Spleen (tissue), 13 donors: ENCODE measurements around the gene CTXN1. TPM values are rescaled to one million over a fixed set of nuclear protein-coding genes. Genes with fewer than 3 reads are reported as not detected.

Source experiments
- DNase-seq: peaks from one replicate; pipeline ENCODE4 v3.0.0-alpha.2; 2020
- H3K27ac ChIP-seq, 8 donors: fragments of 200-600 bp; sonication (generic) in 7 of 8; 1 replicate in 4 of 8; 2 replicates in 4 of 8; pipeline versions ENCODE4 v1.5.0 to v1.8.0; 2016 to 2021; ENCODE audit warnings: inconsistent platforms in 4 of 8, mild to moderate bottlenecking in 4 of 8, moderate library complexity in 1 of 8
- H3K27me3 ChIP-seq, 7 donors: fragments of 200-600 bp; sonication (generic) in 6 of 7; replicated peaks in 1 of 7; 1 replicate in 4 of 7; 2 replicates in 3 of 7; pipeline versions ENCODE4 v1.5.0 to v1.8.0; 2016 to 2021; ENCODE audit warnings: inconsistent platforms in 3 of 7, mild to moderate bottlenecking in 1 of 7
- H3K36me3 ChIP-seq, 6 donors: fragments of 200-600 bp; sonication (generic) in 5 of 6; 1 replicate in 4 of 6; 2 replicates in 2 of 6; pipeline versions ENCODE4 v1.5.0 to v1.8.0; 2016 to 2021; ENCODE audit warnings: inconsistent platforms in 2 of 6
- H3K4me1 ChIP-seq, 6 donors: fragments of 200-600 bp; sonication (generic) in 5 of 6; 1 replicate in 3 of 6; 2 replicates in 3 of 6; pipeline versions ENCODE4 v1.5.0 to v1.8.0; 2016 to 2021; ENCODE audit warnings: inconsistent platforms in 3 of 6
- H3K4me3 ChIP-seq, 8 donors: fragments of 200-600 bp; sonication (generic) in 7 of 8; 1 replicate in 4 of 8; 2 replicates in 4 of 8; pipeline versions ENCODE4 v1.5.0 to v1.8.0; 2016 to 2021; ENCODE audit warnings: inconsistent platforms in 4 of 8, mild to moderate bottlenecking in 4 of 8, moderate library complexity in 2 of 8
- H3K9me3 ChIP-seq, 8 donors: fragments of 200-600 bp; sonication (generic) in 7 of 8; 1 replicate in 4 of 8; 2 replicates in 4 of 8; pipeline versions ENCODE4 v1.5.0 to v1.8.0; 2016 to 2021; ENCODE audit warnings: inconsistent platforms in 4 of 8
- POLR2A ChIP-seq, 3 donors: fragments of 450-650 bp; IDR thresholded peaks; one replicate each; pipeline ENCODE4 v1.5.1; 2017; ENCODE audit warnings: antibody characterized with exemption in 3 of 3, mild to moderate bottlenecking in 1 of 3
- POLR2AphosphoS5 ChIP-seq, 3 donors: sonication (generic); formaldehyde crosslinking; IDR thresholded peaks; one replicate each; pipeline ENCODE4 v1.5.1; 2017; ENCODE audit warnings: antibody characterized with exemption in 3 of 3
- WGBS, 5 donors: extraction: QIAGEN DNeasy Blood & Tissue Kit in 3 of 5; methylation state at CpG; one replicate each; pipeline versions ENCODE4 v1.1.5 to v1.1.7; 2013 to 2018; 5-methylcytosine and 5-hydroxymethylcytosine counted together
- intact Hi-C: fragments of 100-400 bp; cut with DNase I; formaldehyde crosslinking; loops from one replicate; pipeline ENCODE4 v1.15.0; 2023; ENCODE audit warnings: low total_unique reads
- long read RNA-seq, 2 donors: transcript quantifications; one replicate each; lab custom pipeline, GENCODE V29; 2026
- polyA plus RNA-seq, 3 donors: library from polyadenylated mRNA; stranded (reverse); fragments of 200-250 nt; gene quantifications; one replicate each; pipeline ENCODE4 v1.2.1, GENCODE V29; 2013
- total RNA-seq, 7 donors: library from RNA; depleted of rRNA in 3 of 7; stranded (reverse); fragments of >200 nt in 3 of 7; fragmentation: NEBNext Ultra II Directional in 4 of 7; extraction: Animal tissue kit (Norgen Biotek cat#: 25700) in 4 of 7; gene quantifications; one replicate each; pipeline versions ENCODE4 v1.1.0 to v1.2.1, GENCODE V29; 2016 to 2021
- TF ChIP-seq, protein P1 (sequence below), 11 experiments: fragments of 200-600 bp in 7 of 11; fragments of 450-650 bp in 4 of 11; sonication (generic) in 4 of 11; IDR thresholded peaks in 8 of 11; conservative IDR thresholded peaks in 3 of 11; 1 replicate in 7 of 11; 2 replicates in 4 of 11; pipeline versions ENCODE4 v1.4.0 to v1.8.0; 2016 to 2021; ENCODE audit warnings: antibody characterized with exemption in 11 of 11, inconsistent platforms in 4 of 11, mild to moderate bottlenecking in 1 of 11
- donor health status: healthy with polysubstance abuse.
- donor health status: DM: no; HTN: no; CAD: no; lungs with moderate emphysema.
- donor health status: DM: no; HTN: no; CAD: no.
- donor health status: Bipolar disorder and iron deficiency.
- donor health status: healthy.
- donor health status: DM: no; HTN: no; CAD: no.
- donor health status: DM: yes; HTN: yes; CAD: no.

The CTXN1 gene
- total RNA-seq, result 1 to 10 TPM; 1.2 to 4.4 (median 2.1) TPM
- polyA plus RNA-seq, result under 1 TPM; 0.11 to 0.96 (median 0.64) TPM
- long read RNA-seq, donor 1, partial matches to known transcripts, result 0 of 2 reads
- long read RNA-seq, donor 1, other reads (novel, unspliced or antisense), result 0 of 2 reads
- long read RNA-seq, donor 2, partial matches to known transcripts, result 0 of 2 reads
- long read RNA-seq, donor 2, other reads (novel, unspliced or antisense), result 0 of 2 reads

DNA sequence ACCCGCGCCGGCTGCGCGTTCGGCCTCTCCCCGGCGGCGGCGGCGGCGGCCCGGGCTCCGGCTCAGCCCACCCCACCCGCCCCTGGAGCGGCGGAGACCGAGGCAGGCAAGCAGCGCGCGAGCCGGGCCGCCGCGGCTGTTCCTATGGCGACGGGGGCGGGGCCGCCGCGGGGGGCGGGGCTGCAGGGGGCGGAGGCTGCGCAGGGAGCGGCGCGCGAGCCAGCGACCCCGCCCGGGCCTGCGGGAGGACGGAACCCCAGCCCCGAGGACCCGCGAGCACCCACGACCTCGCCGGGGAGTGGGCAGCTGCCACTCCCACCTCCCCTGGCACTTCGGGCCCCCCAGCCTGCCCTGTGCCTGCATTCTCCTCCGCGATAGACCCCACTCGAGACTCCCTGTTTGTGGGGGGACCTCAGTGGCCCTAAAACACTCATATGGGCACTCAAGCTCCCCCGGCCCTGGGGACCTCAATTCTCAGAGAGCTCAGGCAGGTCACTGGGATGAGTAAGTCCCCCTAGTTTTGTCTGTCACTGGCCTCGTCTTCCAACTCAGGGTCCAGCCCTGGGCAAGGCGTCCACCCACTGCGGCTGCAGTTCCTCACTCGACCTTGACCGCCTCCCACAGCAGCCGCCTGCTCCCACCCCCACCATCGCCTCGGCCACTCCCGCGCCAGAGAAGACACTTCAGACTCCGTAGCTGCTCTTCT lies at the start of gene CTXN1:
CTXN1 (minus strand) TSS at position 115 of the 706 bp plus-strand sequence. CDS start 597 bp downstream, outside the sequence.
- intact Hi-C loops, result no loop called here
- peaks cover 3 to 48% (median 19%) of the 10 kb centered on the region in 6 donors for H3K36me3 ChIP-seq
- TF ChIP-seq, protein P1, sequence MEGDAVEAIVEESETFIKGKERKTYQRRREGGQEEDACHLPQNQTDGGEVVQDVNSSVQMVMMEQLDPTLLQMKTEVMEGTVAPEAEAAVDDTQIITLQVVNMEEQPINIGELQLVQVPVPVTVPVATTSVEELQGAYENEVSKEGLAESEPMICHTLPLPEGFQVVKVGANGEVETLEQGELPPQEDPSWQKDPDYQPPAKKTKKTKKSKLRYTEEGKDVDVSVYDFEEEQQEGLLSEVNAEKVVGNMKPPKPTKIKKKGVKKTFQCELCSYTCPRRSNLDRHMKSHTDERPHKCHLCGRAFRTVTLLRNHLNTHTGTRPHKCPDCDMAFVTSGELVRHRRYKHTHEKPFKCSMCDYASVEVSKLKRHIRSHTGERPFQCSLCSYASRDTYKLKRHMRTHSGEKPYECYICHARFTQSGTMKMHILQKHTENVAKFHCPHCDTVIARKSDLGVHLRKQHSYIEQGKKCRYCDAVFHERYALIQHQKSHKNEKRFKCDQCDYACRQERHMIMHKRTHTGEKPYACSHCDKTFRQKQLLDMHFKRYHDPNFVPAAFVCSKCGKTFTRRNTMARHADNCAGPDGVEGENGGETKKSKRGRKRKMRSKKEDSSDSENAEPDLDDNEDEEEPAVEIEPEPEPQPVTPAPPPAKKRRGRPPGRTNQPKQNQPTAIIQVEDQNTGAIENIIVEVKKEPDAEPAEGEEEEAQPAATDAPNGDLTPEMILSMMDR (IDR thresholded peaks at IDR 0.05 in 8 of 11, conservative IDR thresholded peaks at IDR 0.05 in 3 of 11), result no peak
- TF ChIP-seq POLR2AphosphoS5 (IDR thresholded peaks at IDR 0.05) (peak in 2 of 3 donors; percentile 58 to 65), POLR2A (IDR thresholded peaks at IDR 0.05) (no peak)
- no peaks in the 10 kb centered on the region for H3K9me3 ChIP-seq
- peak; percentile 93 for DNase-seq
- peaks cover 21 to 93% (median 64%) of the 10 kb centered on the region in 6 donors for H3K4me1 ChIP-seq
- H3K27me3 ChIP-seq, result peaks cover 0 to 14% (median 0%) of the 10 kb centered on the region in 7 donors
- H3K4me3 ChIP-seq, result peak within 1 kb of the TSS; percentile 14 to 75 (median 43)
- H3K27ac ChIP-seq, result peak within 1 kb of the TSS in 5 of 8 donors; percentile 27 to 83 (median 48)
- WGBS, 5 donors, result 15 to 34% (median 26%) methylated on average over 30 to 65 of the region's 65 CpGs

DNA sequence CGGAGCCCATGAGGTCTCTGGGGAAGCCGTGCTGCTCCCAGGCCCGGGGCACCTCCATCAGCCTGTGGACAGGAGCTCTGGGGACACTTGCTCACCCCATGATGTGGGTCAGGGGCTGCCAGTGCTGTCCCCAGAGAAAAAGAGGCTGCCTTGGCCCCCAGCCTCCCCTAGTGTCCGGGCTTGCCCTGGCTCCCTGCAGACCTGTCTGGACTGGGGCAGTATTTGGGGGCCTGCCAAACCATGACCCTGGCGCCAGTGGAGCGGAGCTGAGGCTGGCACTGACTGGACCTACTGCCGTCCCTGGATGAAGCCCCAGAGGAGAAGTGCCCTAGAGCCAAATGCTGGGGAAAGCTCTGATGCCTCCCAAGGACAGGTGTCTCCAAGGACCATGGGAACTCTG lies 49.1 kb upstream of the CTXN1 start:
- Histone ChIP-seq H3K27me3 (no peaks in the 10 kb centered on the region), H3K4me3 (no peak overlapping the region), H3K4me1 (peaks cover 0 to 18% (median 9%) of the 10 kb centered on the region in 6 donors), H3K9me3 (no peaks in the 10 kb centered on the region), H3K27ac (no peak overlapping the region), H3K36me3 (peaks cover under 1 to 99% (median 75%) of the 10 kb centered on the region in 6 donors)
- TF ChIP-seq POLR2A (IDR thresholded peaks at IDR 0.05) (no peak), POLR2AphosphoS5 (IDR thresholded peaks at IDR 0.05) (peak in 1 of 3 donors; percentile 12)
- TF ChIP-seq, protein P1 (IDR thresholded peaks at IDR 0.05 in 8 of 11, conservative IDR thresholded peaks at IDR 0.05 in 3 of 11), result no peak
- 86 to 100% (median 95%) methylated on average over 1 to 7 of the region's 7 CpGs for WGBS, 5 donors
- intact Hi-C loops, result no loop called here
- no peak for DNase-seq

DNA sequence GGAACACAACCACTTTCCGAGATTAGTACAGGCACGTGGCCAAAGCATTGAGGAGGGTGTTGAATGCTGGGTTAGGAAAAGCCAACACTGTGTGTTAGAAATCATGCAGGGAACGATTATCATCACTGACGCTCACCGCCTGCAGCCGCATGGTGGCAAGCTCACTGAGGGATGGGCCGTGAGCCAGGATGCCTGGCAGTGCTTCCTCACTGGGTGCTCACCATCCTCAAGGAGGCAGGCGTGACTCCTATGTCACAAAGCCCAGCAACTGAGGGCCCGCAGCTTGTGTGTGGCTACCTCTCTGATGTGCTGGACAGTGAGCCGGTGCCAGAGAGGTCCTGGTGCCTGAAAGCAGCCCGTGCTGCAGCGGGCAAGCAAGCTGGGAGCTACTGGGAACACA lies 47.9 kb upstream of the CTXN1 start:
- H3K4me3 ChIP-seq, result no peak overlapping the region
- peaks cover 0 to 99% (median 67%) of the 10 kb centered on the region in 6 donors for H3K36me3 ChIP-seq
- no peak for TF ChIP-seq POLR2A (IDR thresholded peaks at IDR 0.05)
- no peaks in the 10 kb centered on the region for H3K9me3 ChIP-seq
- intact Hi-C loops, result no loop called here
- H3K4me1 ChIP-seq, result peaks cover 0 to 18% (median 9%) of the 10 kb centered on the region in 6 donors
- H3K27ac ChIP-seq, result no peak overlapping the region
- WGBS, 5 donors, result 95 to 99% (median 97%) methylated on average over 11 to 12 of the region's 12 CpGs
- no peaks in the 10 kb centered on the region for H3K27me3 ChIP-seq
- no peak for DNase-seq

DNA sequence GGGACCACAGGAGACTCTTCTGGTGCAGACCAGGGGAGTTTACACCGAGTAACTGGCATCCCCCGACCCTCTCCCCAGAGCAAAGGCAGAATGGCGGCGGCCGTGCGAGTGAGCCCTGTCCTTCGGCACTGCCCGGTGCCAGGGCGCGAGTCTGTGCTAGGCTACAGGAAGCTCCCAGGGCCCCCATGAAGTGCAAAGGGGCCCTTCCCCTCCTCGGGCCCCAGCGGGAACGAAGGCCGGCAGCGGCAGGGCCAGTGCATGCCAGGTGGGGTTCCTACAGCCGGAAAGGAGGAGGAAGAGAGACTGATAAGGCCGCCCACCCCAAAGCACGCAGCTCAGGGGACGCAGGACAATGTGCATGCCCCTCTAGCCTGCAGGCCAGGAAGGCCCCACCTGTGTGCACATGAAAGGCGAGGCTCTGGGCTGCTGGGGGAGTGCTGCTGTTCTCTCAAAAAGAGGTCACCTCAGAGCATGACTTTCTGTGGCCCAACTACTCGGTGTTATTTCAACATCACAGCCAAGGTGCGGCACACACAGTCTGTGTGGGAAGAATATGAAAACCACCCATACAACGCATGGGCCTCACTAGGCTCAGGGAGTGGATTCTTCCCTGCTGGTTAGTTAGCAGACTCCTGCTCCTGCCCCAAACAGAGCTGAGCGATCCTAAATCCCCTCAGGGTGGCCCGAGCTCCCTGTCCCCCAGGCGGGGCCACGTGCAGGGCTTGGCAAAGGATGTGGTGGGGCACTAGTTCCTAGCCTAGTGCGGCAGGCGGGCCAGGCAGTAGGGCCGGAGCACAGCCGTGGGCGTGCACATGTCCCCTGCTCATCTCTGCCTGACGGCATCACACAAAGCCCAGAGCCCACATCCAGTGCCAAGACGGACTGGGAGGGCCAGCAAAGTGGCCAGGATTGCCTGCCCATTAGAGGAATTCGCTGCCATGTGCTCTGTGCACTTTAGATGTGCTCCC lies 45.9 kb upstream of the CTXN1 start:
- Histone ChIP-seq H3K9me3 (no peaks in the 10 kb centered on the region), H3K27me3 (no peaks in the 10 kb centered on the region), H3K4me3 (no peak overlapping the region), H3K4me1 (peaks cover 0 to 18% (median 9%) of the 10 kb centered on the region in 6 donors), H3K27ac (peak overlapping the region in 3 of 8 donors; percentile 31 to 50 (median 41)), H3K36me3 (peaks cover 0 to 99% (median 66%) of the 10 kb centered on the region in 6 donors)
- 71 to 76% (median 74%) methylated on average over 14 to 35 of the region's 35 CpGs for WGBS, 5 donors
- TF ChIP-seq, protein P1 (IDR thresholded peaks at IDR 0.05 in 8 of 11, conservative IDR thresholded peaks at IDR 0.05 in 3 of 11), result no peak
- TF ChIP-seq POLR2A (IDR thresholded peaks at IDR 0.05) (no peak), POLR2AphosphoS5 (IDR thresholded peaks at IDR 0.05) (peak in 2 of 3 donors; percentile 43 to 49)
- intact Hi-C loops, result no loop called here
- DNase-seq, result peak; percentile 74
